BLaER1 (cell line): ENCODE data around the gene CPNE7.
"Not testable (repeated sequence)": the region's sequence is repeated elsewhere in the genome, so short reads cannot be mapped to it uniquely, and the experiment has no call there.

Experiments
- H3K27ac ChIP-seq: shearing (Covaris generic); formaldehyde crosslinking; 2 replicates; pipeline ENCODE4 v1.8.1; 2022
- H3K27me3 ChIP-seq: shearing (Covaris generic); formaldehyde crosslinking; 2 replicates; pipeline ENCODE4 v1.8.1; 2022
- H3K36me3 ChIP-seq: shearing (Covaris generic); formaldehyde crosslinking; 2 replicates; pipeline ENCODE4 v1.8.1; 2022
- H3K4me1 ChIP-seq: shearing (Covaris generic); formaldehyde crosslinking; 2 replicates; pipeline ENCODE4 v1.8.1; 2022
- H3K4me2 ChIP-seq: shearing (Covaris generic); formaldehyde crosslinking; 2 replicates; pipeline ENCODE4 v1.8.1; 2022
- H3K4me3 ChIP-seq: shearing (Covaris generic); formaldehyde crosslinking; 2 replicates; pipeline ENCODE4 v1.8.1; 2022
- H3K9ac ChIP-seq: shearing (Covaris generic); formaldehyde crosslinking; 2 replicates; pipeline ENCODE4 v1.8.1; 2022
- H3K9me3 ChIP-seq: shearing (Covaris generic); formaldehyde crosslinking; 2 replicates; pipeline ENCODE4 v1.8.1; 2022
- H4K20me1 ChIP-seq: shearing (Covaris generic); formaldehyde crosslinking; 2 replicates; pipeline ENCODE4 v1.8.1; 2022
- Cebpa-rat ChIP-seq: shearing (Covaris generic); IDR thresholded peaks from 2 replicates; pipeline ENCODE4 v1.8.1; 2022

CPNE7 gene

GRCh38 chr16:89629827-89630610 is 54.5 kb downstream of the CPNE7 start:
- Histone ChIP-seq H4K20me1 (peaks cover 7% of the 10 kb centered on the region; the same call in 1 of the 2 replicates), H3K27me3 (no peaks in the 10 kb centered on the region), H3K9ac (no peak overlapping the region), H3K4me2 (peak overlapping the region; percentile 37; the same call in 1 of the 2 replicates), H3K9me3 (peaks cover 11% of the 10 kb centered on the region; the same call in 1 of the 2 replicates), H3K36me3 (peaks cover 8% of the 10 kb centered on the region; the same call in 1 of the 2 replicates), H3K4me1 (peaks cover 28% of the 10 kb centered on the region), H3K4me3 (no peak overlapping the region), H3K27ac (no peak overlapping the region)
- TF ChIP-seq Cebpa-rat: no peak

- Histone ChIP-seq H3K4me3 (no peak overlapping the region), H3K9me3 (peaks cover 11% of the 10 kb centered on the region; the same call in 1 of the 2 replicates), H4K20me1 (peaks cover 30% of the 10 kb centered on the region; the same call in 1 of the 2 replicates), H3K4me2 (peak overlapping the region; percentile 51; the same call in 1 of the 2 replicates), H3K27me3 (no peaks in the 10 kb centered on the region), H3K36me3 (peaks cover 15% of the 10 kb centered on the region; the same call in 1 of the 2 replicates), H3K9ac (no peak overlapping the region), H3K27ac (no peak overlapping the region), H3K4me1 (peaks cover 56% of the 10 kb centered on the region)
- TF ChIP-seq Cebpa-rat: no peak
These were observed 57.6 kb downstream of the CPNE7 start for GRCh38 chr16:89633064-89633631.

- peak overlapping the region; percentile 51; the same call in 1 of the 2 replicates for H3K4me2 ChIP-seq
These were observed 59.2 kb downstream of the CPNE7 start for GRCh38 chr16:89634463-89635385.

GRCh38 chr16:89636663-89637062 is 61.1 kb downstream of the CPNE7 start:
- H3K4me3 ChIP-seq: peak overlapping the region; percentile 25; the same call in 1 of the 2 replicates
- peaks cover 7% of the 10 kb centered on the region; the same call in 1 of the 2 replicates for H3K9me3 ChIP-seq
- H3K27me3 ChIP-seq: no peaks in the 10 kb centered on the region
- TF ChIP-seq Cebpa-rat: no peak
- H3K4me1 ChIP-seq: peaks cover 73% of the 10 kb centered on the region
- H3K4me2 ChIP-seq: peak overlapping the region; percentile 92
- H3K9ac ChIP-seq: no peak overlapping the region
- H3K36me3 ChIP-seq: peaks cover 16% of the 10 kb centered on the region; the same call in 1 of the 2 replicates
- H3K27ac ChIP-seq: 0 out of 2 replicates have a peak overlapping the region, but pooled peaks have one; percentile 35
- peaks cover 22% of the 10 kb centered on the region; the same call in 1 of the 2 replicates for H4K20me1 ChIP-seq

More at GRCh38 chr16:89634463-89635385, 59.2 kb downstream of the CPNE7 start:
- H3K27ac ChIP-seq, H3K4me3 ChIP-seq, H3K27me3 ChIP-seq, H3K9ac ChIP-seq: not testable (repeated sequence)
- H3K36me3 ChIP-seq: peaks cover 16% of the 10 kb centered on the region; the same call in 1 of the 2 replicates
- peaks cover 60% of the 10 kb centered on the region for H3K4me1 ChIP-seq
- peaks cover 27% of the 10 kb centered on the region; the same call in 1 of the 2 replicates for H4K20me1 ChIP-seq
- peaks cover 10% of the 10 kb centered on the region; the same call in 1 of the 2 replicates for H3K9me3 ChIP-seq

GRCh38 chr16:89637379-89637778 is 61.8 kb downstream of the CPNE7 start:
- Histone ChIP-seq H3K4me3 (no peak overlapping the region), H3K9me3 (peaks cover 7% of the 10 kb centered on the region; the same call in 1 of the 2 replicates), H3K27ac (no peak overlapping the region), H3K4me2 (peak overlapping the region; percentile 92), H3K36me3 (peaks cover 16% of the 10 kb centered on the region; the same call in 1 of the 2 replicates), H4K20me1 (peaks cover 22% of the 10 kb centered on the region; the same call in 1 of the 2 replicates), H3K4me1 (peaks cover 81% of the 10 kb centered on the region), H3K27me3 (no peaks in the 10 kb centered on the region), H3K9ac (no peak overlapping the region)
- no peak for TF ChIP-seq Cebpa-rat

- H3K27me3 ChIP-seq: no peaks in the 10 kb centered on the region
- H3K9ac ChIP-seq: no peak overlapping the region
- H3K4me1 ChIP-seq: peaks cover 81% of the 10 kb centered on the region
- TF ChIP-seq Cebpa-rat: no peak
- H3K4me3 ChIP-seq: no peak overlapping the region
- peaks cover 16% of the 10 kb centered on the region for H3K36me3 ChIP-seq
- peaks cover 7% of the 10 kb centered on the region; the same call in 1 of the 2 replicates for H3K9me3 ChIP-seq
- no peak overlapping the region for H3K27ac ChIP-seq
- peaks cover 22% of the 10 kb centered on the region; the same call in 1 of the 2 replicates for H4K20me1 ChIP-seq
- H3K4me2 ChIP-seq: peak overlapping the region; percentile 92; the same call in 1 of the 2 replicates
These were observed 62.9 kb downstream of the CPNE7 start for GRCh38 chr16:89638455-89638854.

GRCh38 chr16:89639385-89639784 is 63.8 kb downstream of the CPNE7 start:
- peak overlapping the region; percentile 73; the same call in 1 of the 2 replicates for H3K9ac ChIP-seq
- no peak for TF ChIP-seq Cebpa-rat
- peaks cover 23% of the 10 kb centered on the region for H3K36me3 ChIP-seq
- no peak overlapping the region for H3K4me3 ChIP-seq
- H3K4me2 ChIP-seq: peak overlapping the region; percentile 95
- no peaks in the 10 kb centered on the region for H3K27me3 ChIP-seq
- H4K20me1 ChIP-seq: peaks cover 22% of the 10 kb centered on the region; the same call in 1 of the 2 replicates
- peaks cover 5% of the 10 kb centered on the region; the same call in 1 of the 2 replicates for H3K9me3 ChIP-seq
- peak overlapping the region; percentile 80; the same call in 1 of the 2 replicates for H3K27ac ChIP-seq
- H3K4me1 ChIP-seq: peaks cover 73% of the 10 kb centered on the region

GRCh38 chr16:89641458-89642119 is 66.0 kb downstream of the CPNE7 start:
- H3K27ac ChIP-seq: 0 out of 2 replicates have a peak overlapping the region, but pooled peaks have one; percentile 60
- no peak overlapping the region for H3K9ac ChIP-seq
- no peaks in the 10 kb centered on the region for H3K27me3 ChIP-seq
- TF ChIP-seq Cebpa-rat: no peak
- H3K4me1 ChIP-seq: peaks cover 59% of the 10 kb centered on the region
- H4K20me1 ChIP-seq: peaks cover 10% of the 10 kb centered on the region; the same call in 1 of the 2 replicates
- peaks cover 45% of the 10 kb centered on the region for H3K36me3 ChIP-seq
- peak overlapping the region; percentile 56; the same call in 1 of the 2 replicates for H3K4me3 ChIP-seq
- H3K9me3 ChIP-seq: no peaks in the 10 kb centered on the region
- H3K4me2 ChIP-seq: peak overlapping the region; percentile 95
